Stomach (tissue), 9 donors: ENCODE data around the gene TMEM134. TPM values are rescaled to one million over a fixed set of nuclear protein-coding genes. Genes with fewer than 3 reads are reported as not detected.

Experiments
- DNase-seq, 2 donors: peaks; one replicate each; pipeline versions ENCODE4 v3.0.0 to v3.0.0-alpha.2; 2013 to 2019
- H3K27ac ChIP-seq, 5 donors: fragments of 200-600 bp in 4 of 5; sonication (generic) in 4 of 5; one replicate each; pipeline ENCODE4 v1.5.1; 2013 to 2019; ENCODE audit warnings: mild to moderate bottlenecking in 1 of 5, moderate library complexity in 1 of 5
- H3K27me3 ChIP-seq, 3 donors: fragments of 200-600 bp; sonication (generic); one replicate each; pipeline ENCODE4 v1.5.1; 2017 to 2019; ENCODE audit warnings: mixed run types in 1 of 3
- H3K36me3 ChIP-seq, 4 donors: fragments of 200-600 bp; sonication (generic); 1 replicate in 3 of 4; 2 replicates in 1 of 4; pipeline ENCODE4 v1.5.1; 2016 to 2019
- H3K4me1 ChIP-seq, 4 donors: fragments of 200-600 bp; sonication (generic); one replicate each; pipeline ENCODE4 v1.5.1; 2016 to 2019
- H3K4me3 ChIP-seq, 4 donors: fragments of 200-600 bp; sonication (generic) in 3 of 4; one replicate each; pipeline ENCODE4 v1.5.1; 2016 to 2019; ENCODE audit warnings: mild to moderate bottlenecking in 1 of 4
- H3K9me3 ChIP-seq, 4 donors: fragments of 200-600 bp; sonication (generic); one replicate each; pipeline ENCODE4 v1.5.1; 2016 to 2019
- EP300 ChIP-seq: sonication (generic); formaldehyde crosslinking; IDR thresholded peaks from one replicate; pipeline ENCODE4 v1.6.1; 2017; ENCODE audit warnings: antibody characterized with exemption
- POLR2A ChIP-seq, 4 donors: fragments of 450-650 bp; IDR thresholded peaks; one replicate each; pipeline ENCODE4 v1.6.1; 2016; ENCODE audit warnings: antibody characterized with exemption in 4 of 4, control low read depth in 2 of 4, mild to moderate bottlenecking in 1 of 4, moderate library complexity in 1 of 4
- POLR2AphosphoS5 ChIP-seq, 3 donors: sonication (generic); formaldehyde crosslinking; IDR thresholded peaks; one replicate each; pipeline ENCODE4 v1.6.1; 2016; ENCODE audit warnings: antibody characterized with exemption in 3 of 3
- WGBS, 5 donors: extraction: QIAGEN DNeasy Blood & Tissue Kit in 3 of 5; methylation state at CpG; one replicate each; pipeline versions ENCODE4 v1.1.5 to v1.1.7; 2013 to 2018; 5-methylcytosine and 5-hydroxymethylcytosine counted together
- intact Hi-C: fragments of 100-400 bp; cut with DNase I; formaldehyde crosslinking; loops from one replicate; pipeline ENCODE4 v1.15.1; 2023; ENCODE audit warnings: low total_unique reads
- polyA plus RNA-seq, 3 donors: library from polyadenylated mRNA; stranded (reverse); fragments of 200-250 nt; gene quantifications; one replicate each; pipeline ENCODE4 v1.2.3, GENCODE V29; 2013
- total RNA-seq, 5 donors: library from RNA; depleted of rRNA; stranded (reverse); fragments of >200 nt; gene quantifications; one replicate each; pipeline versions ENCODE4 v1.1.0 to v1.2.3, GENCODE V29; 2014 to 2016
- TF ChIP-seq, protein P1 (sequence below), 7 experiments: fragments of 450-650 bp in 4 of 7; fragments of 200-600 bp in 3 of 7; sonication (generic) in 3 of 7; IDR thresholded peaks; one replicate each; pipeline ENCODE4 v1.5.1; 2016 to 2019; ENCODE audit warnings: antibody characterized with exemption in 7 of 7, control low read depth in 2 of 7, mild to moderate bottlenecking in 1 of 7
- donor health status: healthy with polysubstance abuse.
- donor health status: Bipolar disorder and iron deficiency.
- donor health status: healthy.

The TMEM134 gene
- total and polyA plus RNA-seq, 8 donors, result 57.6 to 392 (median 128) TPM

DNA sequence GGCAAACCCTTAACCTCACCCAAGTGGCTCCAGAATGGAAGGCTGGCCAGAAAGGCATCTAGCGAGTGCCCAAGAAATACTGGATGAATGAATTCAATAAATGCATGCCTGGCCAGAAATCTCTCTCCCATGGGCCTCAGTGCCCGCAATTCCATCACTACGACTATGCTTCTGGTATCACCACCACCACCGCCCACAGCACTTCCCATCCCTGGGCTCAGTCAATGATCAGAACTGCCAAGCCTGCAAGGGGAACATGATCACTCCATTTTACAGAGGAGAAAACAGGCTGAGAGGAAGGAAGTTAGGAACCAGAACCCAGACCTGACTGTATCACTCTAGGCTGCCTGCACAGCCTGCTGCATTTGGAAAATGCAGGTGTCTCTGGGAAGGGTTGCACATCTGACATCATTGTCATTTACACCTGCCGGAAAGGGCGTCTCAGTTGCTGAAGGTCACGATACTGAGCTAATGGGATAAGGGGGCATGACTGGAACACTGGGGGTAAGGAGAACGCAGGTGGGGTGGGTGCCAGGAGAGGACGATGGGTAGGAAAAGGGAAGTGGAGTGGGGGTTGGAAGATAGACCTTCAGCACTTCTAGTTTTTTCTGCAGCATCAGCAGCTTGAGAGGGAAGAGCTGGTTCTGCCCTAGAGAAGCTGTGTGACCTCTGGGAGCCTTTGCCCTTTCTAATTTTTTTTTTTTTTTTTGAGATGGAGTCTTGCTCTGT is 19.8 kb downstream of the TMEM134 start:
- TF ChIP-seq POLR2AphosphoS5 (IDR thresholded peaks at IDR 0.05) (no peak), EP300 (no peak), POLR2A (IDR thresholded peaks at IDR 0.05) (no peak)
- TF ChIP-seq, protein P1, sequence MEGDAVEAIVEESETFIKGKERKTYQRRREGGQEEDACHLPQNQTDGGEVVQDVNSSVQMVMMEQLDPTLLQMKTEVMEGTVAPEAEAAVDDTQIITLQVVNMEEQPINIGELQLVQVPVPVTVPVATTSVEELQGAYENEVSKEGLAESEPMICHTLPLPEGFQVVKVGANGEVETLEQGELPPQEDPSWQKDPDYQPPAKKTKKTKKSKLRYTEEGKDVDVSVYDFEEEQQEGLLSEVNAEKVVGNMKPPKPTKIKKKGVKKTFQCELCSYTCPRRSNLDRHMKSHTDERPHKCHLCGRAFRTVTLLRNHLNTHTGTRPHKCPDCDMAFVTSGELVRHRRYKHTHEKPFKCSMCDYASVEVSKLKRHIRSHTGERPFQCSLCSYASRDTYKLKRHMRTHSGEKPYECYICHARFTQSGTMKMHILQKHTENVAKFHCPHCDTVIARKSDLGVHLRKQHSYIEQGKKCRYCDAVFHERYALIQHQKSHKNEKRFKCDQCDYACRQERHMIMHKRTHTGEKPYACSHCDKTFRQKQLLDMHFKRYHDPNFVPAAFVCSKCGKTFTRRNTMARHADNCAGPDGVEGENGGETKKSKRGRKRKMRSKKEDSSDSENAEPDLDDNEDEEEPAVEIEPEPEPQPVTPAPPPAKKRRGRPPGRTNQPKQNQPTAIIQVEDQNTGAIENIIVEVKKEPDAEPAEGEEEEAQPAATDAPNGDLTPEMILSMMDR (IDR thresholded peaks at IDR 0.05), result no peak
- H3K36me3 ChIP-seq, result no peaks in the 10 kb centered on the region
- no peak overlapping the region for H3K27ac ChIP-seq
- no peaks in the 10 kb centered on the region for H3K27me3 ChIP-seq
- 63 to 83% (median 72%) methylated on average over 9 of the region's 9 CpGs for WGBS, 5 donors
- H3K4me1 ChIP-seq, result peaks cover 4 to 29% (median 18%) of the 10 kb centered on the region in 4 donors
- no peaks in the 10 kb centered on the region for H3K9me3 ChIP-seq
- DNase-seq, result no peak
- intact Hi-C loops, result no loop called here
- H3K4me3 ChIP-seq, result no peak overlapping the region

- 84 to 92% (median 90%) methylated on average over 7 of the region's 7 CpGs for WGBS, 5 donors
- H3K36me3 ChIP-seq, result no peaks in the 10 kb centered on the region
- peaks cover 9 to 32% (median 21%) of the 10 kb centered on the region in 4 donors for H3K4me1 ChIP-seq
- intact Hi-C loops, result no loop called here
- H3K9me3 ChIP-seq, result no peaks in the 10 kb centered on the region
- H3K27me3 ChIP-seq, result no peaks in the 10 kb centered on the region
- no peak overlapping the region for H3K4me3 ChIP-seq
- no peak overlapping the region for H3K27ac ChIP-seq
- TF ChIP-seq, protein P1 (IDR thresholded peaks at IDR 0.05), result no peak
- TF ChIP-seq EP300 (no peak), POLR2A (IDR thresholded peaks at IDR 0.05) (no peak), POLR2AphosphoS5 (IDR thresholded peaks at IDR 0.05) (no peak)
- DNase-seq, result no peak
Observed at GRCh38 chr11:67448220-67448609, 20.8 kb downstream of the TMEM134 start.

- DNase-seq, result no peak
- Histone ChIP-seq H3K4me1 (peaks cover 28 to 43% (median 36%) of the 10 kb centered on the region in 4 donors), H3K4me3 (no peak overlapping the region), H3K27ac (no peak overlapping the region), H3K27me3 (no peaks in the 10 kb centered on the region), H3K36me3 (peaks cover 0 to 17% (median 17%) of the 10 kb centered on the region in 4 donors), H3K9me3 (no peaks in the 10 kb centered on the region)
- WGBS, 5 donors, result 73 to 98% (median 87%) methylated on average over 5 of the region's 5 CpGs
- no peak for TF ChIP-seq EP300
- TF ChIP-seq POLR2AphosphoS5 (IDR thresholded peaks at IDR 0.05), result no peak
- TF ChIP-seq, protein P1 (IDR thresholded peaks at IDR 0.05), result no peak
- no peak for TF ChIP-seq POLR2A (IDR thresholded peaks at IDR 0.05)
- intact Hi-C loops, result no loop called here
Observed at GRCh38 chr11:67445515-67445914, 23.5 kb downstream of the TMEM134 start.

GRCh38 chr11:67442504-67443404 is 26.3 kb downstream of the TMEM134 start:
- WGBS, 5 donors, result 27 to 36% (median 30%) methylated on average over 28 to 44 of the region's 45 CpGs
- peak in 1 of 2 donors; percentile 38 for DNase-seq
- H3K9me3 ChIP-seq, result no peaks in the 10 kb centered on the region
- intact Hi-C loops, result no loop called here
- peak overlapping the region; percentile 77 to 82 (median 78) for H3K4me3 ChIP-seq
- TF ChIP-seq POLR2A (IDR thresholded peaks at IDR 0.05), result no peak
- TF ChIP-seq, protein P1 (IDR thresholded peaks at IDR 0.05), result no peak
- no peak for TF ChIP-seq EP300
- H3K27ac ChIP-seq, result peak overlapping the region; percentile 88 to 96 (median 95)
- peaks cover 39 to 63% (median 55%) of the 10 kb centered on the region in 4 donors for H3K4me1 ChIP-seq
- H3K27me3 ChIP-seq, result no peaks in the 10 kb centered on the region
- H3K36me3 ChIP-seq, result peaks cover 4 to 45% (median 45%) of the 10 kb centered on the region in 4 donors
